Tibial nerve (tissue), 3 donors: ENCODE data around the gene EPGN.

ENCODE experiments used
- CTCF ChIP-seq, 5 experiments: fragments of 200-600 bp in 3 of 5; fragments of 450-650 bp in 2 of 5; sonication (generic) in 3 of 5; IDR thresholded peaks; one replicate each; pipeline ENCODE4 v1.5.1; 2016 to 2019; ENCODE audit warnings: antibody characterized with exemption in 5 of 5, mild to moderate bottlenecking in 3 of 5, moderate library complexity in 2 of 5
- POLR2A ChIP-seq, 2 donors: fragments of 450-650 bp; IDR thresholded peaks; one replicate each; pipeline ENCODE4 v1.6.1; 2017; ENCODE audit warnings: antibody characterized with exemption in 2 of 2, mild to moderate bottlenecking in 2 of 2, moderate library complexity in 2 of 2

GRCh38 chr4:74284053-74284452 lies 24.2 kb upstream of the EPGN start:
- TF ChIP-seq CTCF (IDR thresholded peaks at IDR 0.05) = no peak
- TF ChIP-seq POLR2A (IDR thresholded peaks at IDR 0.05) = no peak
